T-helper 9 cell (primary cell): Measurements from ENCODE around the gene MAML3.

Source experiments
- DNase-seq: peaks from one replicate; pipeline ENCODE4 v3.0.0-alpha.2; 2020

MAML3 gene

GRCh38 chr4:139672215-139672614, 481.8 kb downstream of the MAML3 start:
- DNase-seq: no peak

- no peak for DNase-seq
Measured at GRCh38 chr4:139670775-139671174, 483.2 kb downstream of the MAML3 start.

GRCh38 chr4:139669890-139670289, 484.1 kb downstream of the MAML3 start:
- no peak for DNase-seq

GRCh38 chr4:139669335-139669734, 484.6 kb downstream of the MAML3 start:
- DNase-seq: no peak

- DNase-seq: no peak
Measured at GRCh38 chr4:139668658-139669201, 485.3 kb downstream of the MAML3 start.

GRCh38 chr4:139668036-139668435, 485.9 kb downstream of the MAML3 start:
- DNase-seq: no peak
